HepG2 (cell line): ENCODE data around the gene LSM12. TPM values are rescaled to one million over a fixed set of nuclear protein-coding genes. Genes with fewer than 3 reads are reported as not detected.

Source experiments
- AKAP8 ChIP-seq: sonication (generic); formaldehyde crosslinking; IDR thresholded peaks from 2 replicates; pipeline ENCODE4 v1.5.1; 2020; ENCODE audit warnings: mild to moderate bottlenecking, missing genetic modification reagents
- CEBPB ChIP-seq: IDR thresholded peaks from 2 replicates; pipeline ENCODE4 v1.6.1; 2011; ENCODE audit warnings: low read depth, low read length, improper control_type of control experiment, borderline replicate concordance
- FOXK2 ChIP-seq: fragments of 450-650 bp; IDR thresholded peaks from 2 replicates; pipeline ENCODE4 v1.6.1; 2016
- HNRNPL ChIP-seq: fragments of 200-400 bp; formaldehyde crosslinking; IDR thresholded peaks from 2 replicates; pipeline ENCODE4 v1.6.1; 2017; ENCODE audit warnings: mild to moderate bottlenecking, low read depth, low read length
- KDM3A ChIP-seq: IDR thresholded peaks from 2 replicates; pipeline ENCODE4 v1.6.1; 2018; ENCODE audit warnings: low read depth, missing compliant biosample characterization
- NR2F1 ChIP-seq, 2 experiments: fragments of 450-650 bp in 1 of 2; formaldehyde crosslinking in 1 of 2; IDR thresholded peaks; 2 replicates each; pipeline versions ENCODE4 v1.5.0 to v1.6.1; 2016 to 2020; ENCODE audit warnings: mild to moderate bottlenecking in 1 of 2, missing compliant biosample characterization in 1 of 2, missing genetic modification reagents in 1 of 2, moderate library complexity in 1 of 2
- REL ChIP-seq: sonication (generic); formaldehyde crosslinking; conservative IDR thresholded peaks from 2 replicates; pipeline ENCODE4 v1.8.0; 2022; ENCODE audit warnings: mild to moderate bottlenecking, missing genetic modification reagents, moderate library complexity
- RFX3 ChIP-seq: IDR thresholded peaks from 2 replicates; pipeline ENCODE4 v1.6.1; 2016; ENCODE audit warnings: missing biosample characterization, missing genetic modification reagents
- RNF2 ChIP-seq: fragments of 450-650 bp; conservative IDR thresholded peaks from 2 replicates; pipeline ENCODE4 v1.6.1; 2016; ENCODE audit warnings: low read depth
- SCMH1 ChIP-seq: sonication (generic); formaldehyde crosslinking; IDR thresholded peaks from 2 replicates; pipeline ENCODE4 v1.9.0; 2021; ENCODE audit warnings: missing genetic modification reagents, mild to moderate bottlenecking, borderline replicate concordance
- SMAD9 ChIP-seq: sonication (generic); formaldehyde crosslinking; IDR thresholded peaks from 2 replicates; pipeline ENCODE4 v1.5.1; 2020; ENCODE audit warnings: mild to moderate bottlenecking, missing genetic modification reagents
- SRSF1 ChIP-seq: fragments of 200-400 bp; formaldehyde crosslinking; optimal IDR thresholded peaks from 2 replicates; pipeline ENCODE3; 2017; ENCODE audit warnings: mild to moderate bottlenecking, low read depth, low read length, moderate library complexity
- ZBTB3 ChIP-seq: sonication (generic); formaldehyde crosslinking; IDR thresholded peaks from 2 replicates; pipeline ENCODE4 v1.4.0; 2020; ENCODE audit warnings: low read depth, mild to moderate bottlenecking, moderate library complexity, missing genetic modification reagents, borderline replicate concordance
- ZBTB7B ChIP-seq: sonication (generic); formaldehyde crosslinking; IDR thresholded peaks from 2 replicates; pipeline ENCODE4 v1.4.0; 2020; ENCODE audit warnings: missing genetic modification reagents
- ZFP36L1 ChIP-seq: sonication (generic); formaldehyde crosslinking; IDR thresholded peaks from 2 replicates; pipeline ENCODE4 v1.8.0; 2022; ENCODE audit warnings: mild to moderate bottlenecking, missing genetic modification reagents, moderate library complexity
- ZNF138 ChIP-seq: sonication (generic); formaldehyde crosslinking; IDR thresholded peaks from 2 replicates; pipeline ENCODE4 v1.5.0; 2020; ENCODE audit warnings: mild to moderate bottlenecking, low read depth, missing genetic modification reagents
- ZNF224 ChIP-seq: sonication (generic); formaldehyde crosslinking; IDR thresholded peaks from 2 replicates; pipeline ENCODE4 v1.5.0; 2020; ENCODE audit warnings: mild to moderate bottlenecking, missing genetic modification reagents
- ZNF563 ChIP-seq: sonication (generic); formaldehyde crosslinking; IDR thresholded peaks from 2 replicates; pipeline ENCODE4 v1.8.0; 2022; ENCODE audit warnings: mild to moderate bottlenecking, moderate library complexity, missing genetic modification reagents
- ZNF598 ChIP-seq: sonication (generic); formaldehyde crosslinking; IDR thresholded peaks from 2 replicates; pipeline ENCODE4 v1.5.1; 2020; ENCODE audit warnings: mild to moderate bottlenecking, missing genetic modification reagents, borderline replicate concordance
- ZNF619 ChIP-seq: sonication (generic); formaldehyde crosslinking; IDR thresholded peaks from 2 replicates; pipeline ENCODE4 v1.4.0; 2020; ENCODE audit warnings: mild to moderate bottlenecking, missing genetic modification reagents
- ZNF713 ChIP-seq: sonication (generic); formaldehyde crosslinking; IDR thresholded peaks from 2 replicates; pipeline ENCODE4 v1.4.0; 2020; ENCODE audit warnings: mild to moderate bottlenecking, missing genetic modification reagents
- polyA plus RNA-seq, 8 experiments: library from polyadenylated mRNA; depleted of rRNA in 3 of 8; stranded (reverse) in 7 of 8; unstranded in 1 of 8; fragments of >200 nt; fragmentation: Illumina TruSeq in 4 of 8; extraction: Trizol in 4 of 8; gene quantifications; 2 replicates each; pipeline versions ENCODE4 v1.2.1 to v1.2.3, GENCODE V29; 2011 to 2016; ENCODE audit warnings: low read depth in 4 of 8, missing spikeins in 1 of 8, mixed read lengths in 1 of 8; ENCODE audit not compliant: insufficient read depth in 1 of 8
- total RNA-seq, 5 experiments: library from RNA; depleted of rRNA; stranded (reverse); fragments of >200 nt; fragmentation: Illumina TruSeq; extraction: Trizol; gene quantifications; 2 replicates each; pipeline ENCODE4 v1.2.3, GENCODE V29; 2016; ENCODE audit warnings: low read depth in 1 of 5
- TF ChIP-seq, protein P1 (sequence below): sonication (generic); formaldehyde crosslinking; IDR thresholded peaks from 2 replicates; pipeline ENCODE4 v1.8.0; 2023; ENCODE audit warnings: mild to moderate bottlenecking, missing genetic modification reagents
- TF ChIP-seq, protein P2 (sequence below): sonication (generic); formaldehyde crosslinking; IDR thresholded peaks from 2 replicates; pipeline ENCODE4 v1.4.0; 2020; ENCODE audit warnings: missing genetic modification reagents
- TF ChIP-seq, protein P3 (sequence below): sonication (generic); formaldehyde crosslinking; conservative IDR thresholded peaks from 2 replicates; pipeline ENCODE4 v1.8.0; 2022; ENCODE audit warnings: low read depth, missing genetic modification reagents
- TF ChIP-seq, protein P4 (sequence below): sonication (generic); formaldehyde crosslinking; IDR thresholded peaks from 2 replicates; pipeline ENCODE4 v1.4.0; 2020; ENCODE audit warnings: missing genetic modification reagents

The LSM12 gene
- total and polyA plus RNA-seq, 2 of the 13 experiments (the other 11 are each of a cell fraction or from before 2014, with no cell fraction given) = 52.8 to 55.7 TPM

DNA sequence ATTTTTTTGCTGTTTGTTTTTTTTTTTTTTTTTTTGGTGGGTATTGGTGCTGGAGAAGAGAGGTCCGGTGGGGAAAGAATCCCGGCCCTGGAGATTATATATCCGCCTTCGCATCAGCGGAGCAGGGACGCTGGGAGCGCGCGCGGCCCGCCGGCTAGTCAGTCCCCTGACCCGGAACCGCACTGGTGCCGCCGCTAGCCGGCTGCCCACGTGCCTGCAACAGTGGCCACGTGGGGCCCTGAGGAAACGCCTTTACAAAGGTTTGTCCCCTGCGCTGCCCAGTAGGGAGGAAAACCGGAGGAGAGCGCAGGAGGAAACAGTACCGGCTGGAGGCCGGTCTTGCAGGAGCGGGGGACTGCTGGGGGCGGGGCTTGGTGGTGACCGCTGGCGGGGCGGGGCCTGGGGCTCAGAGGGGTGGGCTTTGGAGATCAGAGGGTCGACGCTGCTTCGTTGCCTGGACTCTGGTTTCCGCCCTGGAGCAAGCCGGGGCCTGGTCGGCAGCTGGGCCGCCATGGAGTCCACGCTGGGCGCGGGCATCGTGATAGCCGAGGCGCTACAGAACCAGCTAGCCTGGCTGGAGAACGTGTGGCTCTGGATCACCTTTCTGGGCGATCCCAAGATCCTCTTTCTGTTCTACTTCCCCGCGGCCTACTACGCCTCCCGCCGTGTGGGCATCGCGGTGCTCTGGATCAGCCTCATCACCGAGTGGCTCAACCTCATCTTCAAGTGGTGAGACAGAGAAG, 4.2 kb upstream of the LSM12 start, which contains the start of gene G6PC3 (continued):
- TF ChIP-seq, protein P1, sequence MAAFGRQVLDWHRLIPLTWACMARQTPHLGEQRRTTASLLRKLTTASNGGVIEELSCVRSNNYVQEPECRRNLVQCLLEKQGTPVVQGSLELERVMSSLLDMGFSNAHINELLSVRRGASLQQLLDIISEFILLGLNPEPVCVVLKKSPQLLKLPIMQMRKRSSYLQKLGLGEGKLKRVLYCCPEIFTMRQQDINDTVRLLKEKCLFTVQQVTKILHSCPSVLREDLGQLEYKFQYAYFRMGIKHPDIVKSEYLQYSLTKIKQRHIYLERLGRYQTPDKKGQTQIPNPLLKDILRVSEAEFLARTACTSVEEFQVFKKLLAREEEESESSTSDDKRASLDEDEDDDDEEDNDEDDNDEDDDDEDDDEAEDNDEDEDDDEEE (CRISPR knock-in tag) = peak; percentile 98; the same call in 1 of the 2 replicates
- TF ChIP-seq, protein P2, sequence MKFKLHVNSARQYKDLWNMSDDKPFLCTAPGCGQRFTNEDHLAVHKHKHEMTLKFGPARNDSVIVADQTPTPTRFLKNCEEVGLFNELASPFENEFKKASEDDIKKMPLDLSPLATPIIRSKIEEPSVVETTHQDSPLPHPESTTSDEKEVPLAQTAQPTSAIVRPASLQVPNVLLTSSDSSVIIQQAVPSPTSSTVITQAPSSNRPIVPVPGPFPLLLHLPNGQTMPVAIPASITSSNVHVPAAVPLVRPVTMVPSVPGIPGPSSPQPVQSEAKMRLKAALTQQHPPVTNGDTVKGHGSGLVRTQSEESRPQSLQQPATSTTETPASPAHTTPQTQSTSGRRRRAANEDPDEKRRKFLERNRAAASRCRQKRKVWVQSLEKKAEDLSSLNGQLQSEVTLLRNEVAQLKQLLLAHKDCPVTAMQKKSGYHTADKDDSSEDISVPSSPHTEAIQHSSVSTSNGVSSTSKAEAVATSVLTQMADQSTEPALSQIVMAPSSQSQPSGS = peak; percentile 96
- TF ChIP-seq ZNF619 (CRISPR knock-in tag) (peak; percentile 88), RNF2 (peak; percentile 85), ZNF138 (peak; percentile 84; the same call in 1 of the 2 replicates), ZNF563 (CRISPR knock-in tag) (peak; percentile 83), ZBTB7B (CRISPR knock-in tag) (peak; percentile 92), ZBTB3 (CRISPR knock-in tag) (peak; percentile 86), NR2F1 (CRISPR knock-in tag; IDR thresholded peaks at IDR 0.05) (no peak; a peak in 1 of 4 replicates), ZNF224 (CRISPR knock-in tag) (peak; percentile 31), HNRNPL (peak; percentile 48; the same call in 1 of the 2 replicates), ZFP36L1 (CRISPR knock-in tag) (peak; percentile 98), RFX3 (CRISPR knock-in tag) (no peak; the same call in 1 of the 2 replicates), REL (CRISPR knock-in tag) (peak; percentile 94; the same call in 1 of the 2 replicates), FOXK2 (peak; percentile 74; the same call in 1 of the 2 replicates), ZNF713 (0 out of 2 replicates have a peak, but pooled peaks have one; percentile 91), CEBPB (0 out of 2 replicates have a peak, but pooled peaks have one; percentile 7), SRSF1 (peak; percentile 15), AKAP8 (CRISPR knock-in tag) (peak; percentile 94), SCMH1 (CRISPR knock-in tag) (no peak), ZNF598 (peak; percentile 42), SMAD9 (CRISPR knock-in tag) (no peak; the same call in 1 of the 2 replicates), KDM3A (peak; percentile 94)
- TF ChIP-seq, protein P3, sequence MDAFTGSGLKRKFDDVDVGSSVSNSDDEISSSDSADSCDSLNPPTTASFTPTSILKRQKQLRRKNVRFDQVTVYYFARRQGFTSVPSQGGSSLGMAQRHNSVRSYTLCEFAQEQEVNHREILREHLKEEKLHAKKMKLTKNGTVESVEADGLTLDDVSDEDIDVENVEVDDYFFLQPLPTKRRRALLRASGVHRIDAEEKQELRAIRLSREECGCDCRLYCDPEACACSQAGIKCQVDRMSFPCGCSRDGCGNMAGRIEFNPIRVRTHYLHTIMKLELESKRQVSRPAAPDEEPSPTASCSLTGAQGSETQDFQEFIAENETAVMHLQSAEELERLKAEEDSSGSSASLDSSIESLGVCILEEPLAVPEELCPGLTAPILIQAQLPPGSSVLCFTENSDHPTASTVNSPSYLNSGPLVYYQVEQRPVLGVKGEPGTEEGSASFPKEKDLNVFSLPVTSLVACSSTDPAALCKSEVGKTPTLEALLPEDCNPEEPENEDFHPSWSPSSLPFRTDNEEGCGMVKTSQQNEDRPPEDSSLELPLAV (CRISPR knock-in tag) = 0 out of 2 replicates have a peak, but pooled peaks have one; percentile 53
- TF ChIP-seq, protein P4, sequence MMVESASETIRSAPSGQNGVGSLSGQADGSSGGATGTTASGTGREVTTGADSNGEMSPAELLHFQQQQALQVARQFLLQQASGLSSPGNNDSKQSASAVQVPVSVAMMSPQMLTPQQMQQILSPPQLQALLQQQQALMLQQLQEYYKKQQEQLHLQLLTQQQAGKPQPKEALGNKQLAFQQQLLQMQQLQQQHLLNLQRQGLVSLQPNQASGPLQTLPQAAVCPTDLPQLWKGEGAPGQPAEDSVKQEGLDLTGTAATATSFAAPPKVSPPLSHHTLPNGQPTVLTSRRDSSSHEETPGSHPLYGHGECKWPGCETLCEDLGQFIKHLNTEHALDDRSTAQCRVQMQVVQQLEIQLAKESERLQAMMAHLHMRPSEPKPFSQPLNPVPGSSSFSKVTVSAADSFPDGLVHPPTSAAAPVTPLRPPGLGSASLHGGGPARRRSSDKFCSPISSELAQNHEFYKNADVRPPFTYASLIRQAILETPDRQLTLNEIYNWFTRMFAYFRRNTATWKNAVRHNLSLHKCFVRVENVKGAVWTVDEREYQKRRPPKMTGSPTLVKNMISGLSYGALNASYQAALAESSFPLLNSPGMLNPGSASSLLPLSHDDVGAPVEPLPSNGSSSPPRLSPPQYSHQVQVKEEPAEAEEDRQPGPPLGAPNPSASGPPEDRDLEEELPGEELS (CRISPR knock-in tag) = peak; percentile 82
